HG02943 (cell line): Measurements from ENCODE around the gene ABLIM2.
A peak's percentile ranks its signal among the peaks of the same experiment; 100 is the strongest.

Experiments
- ATAC-seq: cut with Tn5 transposase; IDR thresholded peaks from one replicate; pipeline ENCODE4 v1.9.1; 2021; ENCODE audit warnings: mild to moderate bottlenecking, low read depth, moderate library complexity; ENCODE audit not compliant: unreplicated experiment

ABLIM2 gene

GRCh38 chr4:7995135-7995534 is 163.5 kb downstream of the ABLIM2 start:
- ATAC-seq: no peak

GRCh38 chr4:7993671-7994070 is 164.9 kb downstream of the ABLIM2 start:
- ATAC-seq: no peak

DNA sequence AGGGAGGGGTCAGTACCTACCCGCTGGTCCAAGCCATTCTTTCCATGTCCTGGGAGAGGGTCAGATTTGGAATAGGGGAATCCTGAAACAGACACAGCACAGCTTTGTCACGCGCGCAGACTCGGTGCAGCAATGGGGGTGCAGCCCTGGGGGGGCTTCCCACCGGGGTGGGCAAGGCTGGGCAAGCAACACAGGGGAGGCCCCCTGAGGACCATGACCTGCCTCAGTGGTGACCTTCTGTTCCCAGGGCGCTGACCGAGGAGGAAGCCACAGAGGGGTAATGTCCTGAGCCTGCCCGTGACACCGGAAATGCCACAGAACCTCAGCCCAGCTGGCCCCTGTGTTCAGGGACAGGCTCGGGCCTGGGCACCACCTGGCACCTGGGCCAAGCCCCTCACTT is 165.8 kb downstream of the ABLIM2 start:
- ATAC-seq: no peak

DNA sequence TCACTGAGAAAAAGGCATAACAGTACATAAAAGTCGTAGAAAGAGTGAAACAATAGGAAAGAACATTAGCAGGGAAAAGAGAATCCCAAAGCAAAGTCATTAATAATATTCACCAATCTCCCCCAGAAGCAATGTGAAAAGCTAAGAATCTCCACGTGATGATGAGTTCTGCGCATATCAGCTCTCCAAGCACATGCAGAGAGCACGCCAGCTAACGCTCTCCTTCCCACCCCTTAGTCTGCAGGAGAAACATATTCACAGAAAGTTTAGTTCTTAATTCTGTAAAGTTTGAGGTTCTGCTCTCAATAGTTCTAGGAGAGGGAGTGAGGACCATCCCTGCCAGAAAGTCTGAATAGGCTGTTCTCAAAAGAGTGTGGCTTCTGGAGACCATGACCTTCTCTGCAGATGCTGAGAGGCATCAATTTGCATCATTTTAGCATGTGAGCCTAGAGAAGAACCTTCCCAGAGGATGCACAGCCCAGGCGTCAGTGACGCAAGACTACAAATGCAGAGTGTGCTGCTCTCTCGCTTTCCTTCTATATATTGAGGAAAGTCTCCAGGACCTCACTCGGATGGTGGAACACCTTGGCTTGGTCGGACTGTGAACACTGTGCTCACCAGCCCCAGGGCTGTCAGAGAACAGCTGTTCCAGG is 167.7 kb downstream of the ABLIM2 start:
- no peak for ATAC-seq

- no peak for ATAC-seq
These were observed 169.0 kb downstream of the ABLIM2 start for GRCh38 chr4:7989654-7990053.

DNA sequence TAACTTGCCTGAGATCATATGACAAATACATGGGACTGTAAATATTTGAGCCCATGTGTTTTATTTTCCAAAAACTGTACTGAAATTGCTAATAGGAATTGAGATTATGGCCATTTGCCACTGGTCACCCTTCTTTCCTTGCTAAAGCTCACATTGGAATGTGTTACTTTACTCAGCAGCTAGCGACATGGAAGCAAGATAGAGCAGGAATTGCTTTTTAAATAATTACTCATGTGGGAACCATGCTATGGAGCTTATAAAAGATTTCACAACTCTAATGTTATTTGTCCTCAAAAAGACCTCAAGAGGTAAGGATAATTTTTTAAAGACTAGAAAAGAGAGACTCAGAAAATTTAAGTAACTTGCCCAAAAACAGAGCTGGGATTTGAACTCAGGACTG is 170.2 kb downstream of the ABLIM2 start:
- no peak for ATAC-seq

DNA sequence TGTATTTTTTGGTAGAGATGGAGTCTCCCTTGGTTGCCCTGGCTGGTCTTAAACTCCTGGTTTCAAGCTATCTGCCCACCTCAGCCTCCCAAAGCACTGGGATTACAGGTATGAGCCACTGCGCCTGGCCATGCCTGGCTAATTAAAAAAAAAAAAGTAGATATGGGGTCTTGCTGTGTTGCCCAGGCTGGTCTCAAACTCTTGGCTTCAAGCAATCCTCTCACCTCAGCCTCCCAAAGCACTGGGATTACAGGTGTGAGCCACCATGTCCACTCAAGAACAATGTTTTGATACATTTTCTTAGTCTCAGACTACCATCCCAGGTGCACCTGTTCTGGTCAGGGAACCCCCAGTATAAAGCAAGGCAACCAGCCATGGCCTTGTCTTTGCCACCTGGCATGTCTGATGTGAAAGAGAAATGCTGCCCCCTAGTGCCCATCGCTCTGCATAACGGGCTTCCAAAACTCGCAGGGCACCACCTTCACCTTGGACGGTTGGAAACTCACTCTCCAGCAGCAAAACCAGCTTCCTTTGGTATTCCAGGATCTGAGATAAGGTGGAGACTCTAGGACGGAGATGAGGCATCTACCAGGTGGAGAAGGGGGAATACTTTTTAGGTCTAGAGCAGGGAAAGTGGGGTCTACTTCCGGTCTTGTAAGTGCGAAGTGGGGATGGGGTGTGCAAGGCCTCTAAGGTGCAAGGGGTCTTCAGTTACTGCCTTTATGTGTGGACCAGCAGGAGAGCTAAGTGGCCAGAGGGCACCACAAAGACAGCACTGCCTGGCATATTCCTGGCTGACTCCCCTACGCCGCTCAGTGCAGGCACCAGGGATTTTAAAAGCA is 171.2 kb downstream of the ABLIM2 start:
- peak; percentile 67 for ATAC-seq

DNA sequence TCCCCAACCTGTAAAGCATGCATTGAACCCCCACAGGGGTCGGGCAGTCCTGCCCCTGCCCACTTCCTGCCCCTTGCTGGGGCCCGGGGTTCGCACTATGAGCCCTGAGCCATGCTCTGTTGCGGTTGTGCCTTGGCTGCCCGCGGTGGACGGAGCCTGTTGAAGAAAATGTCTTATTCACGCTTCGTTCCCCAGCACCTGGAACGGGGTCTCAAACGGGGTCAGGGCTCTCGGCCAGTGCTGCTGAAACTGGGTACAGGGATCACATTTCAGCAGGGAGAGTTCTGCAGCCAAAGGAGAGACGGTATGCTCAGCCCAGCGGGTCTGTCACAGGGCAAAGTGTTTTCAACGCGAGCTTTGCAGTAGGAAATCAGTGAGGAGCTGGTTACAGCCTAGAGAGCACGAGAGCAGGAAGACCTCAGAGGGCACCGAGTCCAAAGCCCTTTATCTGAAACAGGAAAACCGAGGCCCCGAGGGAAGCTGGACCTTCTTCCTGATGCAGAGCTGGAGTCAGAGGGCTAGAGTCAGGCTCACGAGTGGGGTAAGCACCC is 172.6 kb downstream of the ABLIM2 start:
- ATAC-seq: no peak

- no peak for ATAC-seq
These were observed 173.5 kb downstream of the ABLIM2 start for GRCh38 chr4:7985072-7985471.

- ATAC-seq: no peak
These were observed 174.2 kb downstream of the ABLIM2 start for GRCh38 chr4:7984286-7984925.

DNA sequence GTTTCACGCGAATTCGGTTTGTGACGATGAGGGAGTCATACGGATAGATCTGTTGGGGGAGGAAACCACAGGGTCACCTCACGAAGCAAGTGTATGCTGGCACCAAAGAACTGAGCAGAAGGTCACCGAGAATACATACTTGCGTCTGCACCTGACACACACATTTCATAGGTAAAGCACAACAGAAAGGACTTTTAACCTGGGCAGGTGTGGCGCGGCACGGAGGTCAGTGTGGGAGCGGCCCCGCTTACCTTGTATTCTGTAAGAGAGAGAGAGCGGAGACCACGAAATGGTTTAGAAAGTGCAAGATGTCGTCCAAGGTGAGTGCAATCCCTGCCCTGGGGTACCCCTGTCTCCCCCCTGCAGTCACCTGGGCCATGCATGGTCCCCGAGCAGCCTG is 175.3 kb downstream of the ABLIM2 start:
- no peak for ATAC-seq

- no peak for ATAC-seq
These were observed 176.7 kb downstream of the ABLIM2 start for GRCh38 chr4:7981738-7982394.

DNA sequence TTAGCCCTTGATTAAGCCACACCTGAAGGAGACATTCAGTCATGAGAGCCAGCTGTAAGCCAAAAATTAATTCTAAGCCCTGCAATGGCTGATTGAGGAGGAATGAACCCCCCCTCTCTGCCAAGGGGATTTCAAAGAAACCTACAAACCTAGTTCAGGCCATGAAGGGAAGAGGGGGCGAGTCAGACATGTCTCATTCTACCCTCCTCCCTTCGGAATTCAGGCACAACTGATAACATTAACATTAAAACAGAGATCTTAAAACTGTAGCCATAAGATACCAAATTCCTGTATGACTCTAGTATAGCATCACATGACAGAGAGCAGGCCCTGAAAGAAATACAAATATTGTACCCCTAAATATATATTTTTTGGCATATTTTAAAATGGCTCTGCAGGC is 178.6 kb downstream of the ABLIM2 start:
- no peak for ATAC-seq

GRCh38 chr4:7979652-7979968 is 179.0 kb downstream of the ABLIM2 start:
- no peak for ATAC-seq

DNA sequence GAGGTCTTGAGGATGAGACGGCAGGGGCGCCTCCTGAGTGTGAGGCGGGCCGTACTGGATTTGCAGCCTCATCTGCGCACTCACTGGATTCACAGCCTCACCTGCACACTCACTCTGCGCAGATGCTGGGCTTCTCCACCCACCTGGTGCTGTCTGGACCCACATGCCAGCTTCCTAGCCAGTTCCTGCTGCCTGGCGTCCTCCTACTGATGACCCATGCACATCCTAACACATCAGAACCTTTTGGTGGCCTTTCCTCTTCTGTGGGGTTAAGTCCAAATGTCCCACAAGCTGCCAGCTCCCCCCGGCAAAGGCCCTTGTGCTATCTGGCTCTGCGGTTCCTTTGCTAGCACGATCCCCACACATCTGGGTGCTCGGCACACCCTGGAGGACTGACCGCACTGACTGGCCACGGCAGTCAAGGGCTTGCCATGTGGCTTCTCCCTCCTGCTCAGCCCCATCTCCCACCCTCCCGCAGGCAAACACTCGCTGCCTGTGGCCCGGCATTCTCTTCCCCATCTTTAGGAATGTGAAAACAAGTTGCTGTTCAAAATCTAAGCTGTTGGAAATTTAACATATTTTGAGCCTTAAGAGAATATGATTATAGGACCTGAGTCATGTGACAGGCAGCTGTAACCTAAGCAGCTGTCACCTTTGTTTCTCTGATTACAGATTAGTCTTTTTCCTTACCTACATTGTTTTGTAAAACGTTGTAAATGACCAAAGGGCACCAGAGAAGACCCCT is 179.5 kb downstream of the ABLIM2 start:
- ATAC-seq: no peak

DNA sequence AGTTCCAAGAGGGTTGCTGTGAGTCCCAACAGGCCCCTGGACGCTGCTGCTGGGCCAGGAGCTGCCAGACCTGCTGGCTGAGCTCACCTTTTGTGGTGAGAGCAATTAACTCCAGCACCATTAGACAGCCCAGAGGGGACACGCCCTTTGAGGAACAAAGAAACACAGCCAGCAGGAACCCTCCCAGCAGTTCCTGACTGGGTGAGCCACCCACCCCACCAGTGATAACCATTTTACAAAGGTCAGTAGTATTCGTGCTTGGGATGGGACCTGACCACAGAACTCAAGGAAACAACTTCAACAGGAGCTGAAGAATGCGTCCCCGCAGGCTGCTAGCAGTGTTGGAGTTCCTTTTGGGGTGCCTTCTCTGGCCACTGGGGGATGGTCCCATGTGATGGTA is 180.1 kb downstream of the ABLIM2 start:
- ATAC-seq: no peak

GRCh38 chr4:7976634-7977033 is 182.0 kb downstream of the ABLIM2 start:
- no peak for ATAC-seq

- no peak for ATAC-seq
These were observed 182.6 kb downstream of the ABLIM2 start for GRCh38 chr4:7976025-7976424.

DNA sequence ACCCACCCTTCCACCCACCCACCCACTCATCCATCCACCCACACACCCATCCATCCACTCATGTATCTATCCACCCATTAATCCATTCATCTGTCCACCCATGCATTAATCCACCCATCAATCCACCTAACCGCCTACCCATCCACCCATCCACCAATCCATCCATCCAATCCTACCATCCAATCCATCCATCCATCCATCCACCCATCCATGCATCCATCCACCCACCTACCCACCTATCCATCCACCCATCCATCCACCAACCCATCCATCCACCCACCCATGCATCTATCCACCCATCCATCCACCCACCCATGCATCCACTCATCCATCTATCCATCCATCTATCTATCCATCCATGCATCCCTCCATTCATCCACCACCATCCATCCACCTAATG is 184.2 kb downstream of the ABLIM2 start:
- no peak for ATAC-seq

DNA sequence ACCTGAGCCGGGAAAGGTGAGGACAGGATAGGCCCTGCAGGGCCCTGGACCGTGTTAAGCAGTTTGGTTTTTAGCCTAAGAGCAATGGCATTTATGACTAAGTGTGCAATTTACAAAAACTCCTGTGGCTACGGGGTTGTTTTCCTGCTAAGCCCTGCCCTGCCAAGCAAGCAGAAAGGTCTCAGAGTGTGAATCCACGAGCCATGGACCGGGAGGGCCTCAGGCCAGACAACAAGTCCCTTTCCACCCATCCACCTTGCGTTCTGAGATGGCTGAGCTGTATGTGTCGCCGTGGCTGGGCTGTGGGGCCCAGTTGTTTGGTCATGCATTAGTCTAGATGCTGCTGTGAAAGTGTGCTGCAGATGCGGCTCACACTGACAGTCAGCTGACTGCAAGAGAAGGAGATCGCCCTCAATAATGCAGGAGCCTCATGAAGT is 185.1 kb downstream of the ABLIM2 start:
- no peak for ATAC-seq
